Psoas muscle (tissue), 8 donors: ENCODE results near the gene PLA2G1B. TPM values are rescaled to one million over a fixed set of nuclear protein-coding genes. Genes with fewer than 3 reads are reported as not detected.
A peak's percentile ranks its signal among the peaks of the same experiment; 100 is the strongest.

ENCODE experiments used
- ATAC-seq, 4 donors: fragments of 200-7000 bp; cut with Tn5 transposase; one replicate each; pipeline ENCODE4 v1.9.1; 2020; ENCODE audit warnings: moderate library complexity in 3 of 4, mild to moderate bottlenecking in 2 of 4
- DNase-seq, 2 donors: peaks; one replicate each; pipeline ENCODE4 v3.0.0-alpha.2; 2020
- H3K27ac ChIP-seq: fragments of 200-600 bp; one replicate; pipeline ENCODE4 v1.8.0; 2022
- H3K27me3 ChIP-seq, 3 donors: fragments of 200-600 bp in 1 of 3; one replicate each; pipeline versions ENCODE4 v1.6.1 to v1.8.0; 2013 to 2022; ENCODE audit warnings: low read length in 2 of 3, mild to moderate bottlenecking in 2 of 3, moderate library complexity in 1 of 3; ENCODE audit not compliant: insufficient read depth in 3 of 3
- H3K36me3 ChIP-seq, 2 donors: fragments of 200-600 bp in 1 of 2; one replicate each; pipeline versions ENCODE4 v1.6.1 to v1.8.0; 2013 to 2022; ENCODE audit warnings: low read depth in 1 of 2, mild to moderate bottlenecking in 1 of 2, moderate library complexity in 1 of 2; ENCODE audit not compliant: insufficient read depth in 1 of 2
- H3K4me1 ChIP-seq: fragments of 200-600 bp; one replicate; pipeline ENCODE4 v1.8.0; 2022
- H3K4me3 ChIP-seq: fragments of 200-600 bp; one replicate; pipeline ENCODE4 v1.8.0; 2022; ENCODE audit warnings: mild to moderate bottlenecking
- H3K9me3 ChIP-seq: fragments of 200-600 bp; one replicate; pipeline ENCODE4 v1.8.0; 2022
- CTCF ChIP-seq: fragments of 200-600 bp; IDR thresholded peaks from one replicate; pipeline ENCODE4 v1.8.0; 2022; ENCODE audit warnings: antibody characterized with exemption
- WGBS, 3 donors: extraction: QIAGEN DNeasy Blood & Tissue Kit; methylation state at CpG; one replicate each; pipeline versions ENCODE4 v1.1.6 to v1.1.7; 2013; 5-methylcytosine and 5-hydroxymethylcytosine counted together
- intact Hi-C, 2 donors: fragments of 100-400 bp; cut with DNase I; formaldehyde crosslinking; loops; one replicate each; pipeline versions ENCODE4 v1.11.0 to v1.14.2; 2022
- polyA plus RNA-seq, 3 donors: library from polyadenylated mRNA; stranded (reverse); fragments of 200-250 nt; gene quantifications; one replicate each; pipeline ENCODE4 v1.2.3, GENCODE V29; 2013
- total RNA-seq, 4 donors: library from RNA; stranded (reverse); fragmentation: NEBNext Ultra II Directional in 2 of 4; extraction: Animal tissue kit (Norgen Biotek cat#: 25700) in 2 of 4; gene quantifications; one replicate each; pipeline versions ENCODE4 v1.2.1 to v1.2.4, GENCODE V29; 2021 to 2023
- donor health status: healthy with polysubstance abuse.
- donor health status: DM: no; HTN: no; CAD: no; lungs with moderate emphysema.
- donor health status: Bipolar disorder and iron deficiency.
- donor health status: healthy.
- donor health status: DM: yes; HTN: yes; CAD: no.
- donor health status: DM: no; HTN: no; CAD: no.
- donor health status: DM: no; HTN: no; CAD: no.
- donor health status: DM: yes; HTN: yes; CAD: no.

Gene PLA2G1B
- total and polyA plus RNA-seq, 7 donors = 0.39 to 1.0 (median 0.81) TPM; not detected in 4

- TF ChIP-seq CTCF = no peak
- Histone ChIP-seq H3K27me3 (peaks cover 0 to 4% (median 0%) of the 10 kb centered on the region in 3 donors), H3K4me3 (no peak overlapping the region), H3K27ac (no peak overlapping the region), H3K4me1 (no peaks in the 10 kb centered on the region), H3K9me3 (no peaks in the 10 kb centered on the region), H3K36me3 (no peaks in the 10 kb centered on the region)
- no peak for ATAC-seq
- intact Hi-C loops = no loop called here
- WGBS, 3 donors = 21 to 27% (median 22%) methylated on average over 3 of the region's 3 CpGs
- DNase-seq = no peak
Observed at GRCh38 chr12:120331390-120331789, 3.8 kb upstream of the PLA2G1B start.

- WGBS, 3 donors = 79 to 90% (median 84%) methylated on average over 4 of the region's 4 CpGs
- Histone ChIP-seq H3K9me3 (no peaks in the 10 kb centered on the region), H3K4me3 (no peak overlapping the region), H3K36me3 (no peaks in the 10 kb centered on the region), H3K27ac (no peak overlapping the region), H3K4me1 (no peaks in the 10 kb centered on the region), H3K27me3 (peaks cover 0 to 4% (median 0%) of the 10 kb centered on the region in 3 donors)
- no peak for DNase-seq
- no peak for TF ChIP-seq CTCF
- no peak for ATAC-seq
- intact Hi-C loops = loop anchor here in 1 of 2 donors (10.0 kb wide), 1 partner anchor 107 kb away; the partner anchor contains the start of gene COX6A1
Observed at GRCh38 chr12:120328228-120328627, 649 bp upstream of the PLA2G1B start.

- Histone ChIP-seq H3K4me3 (peak overlapping the region; percentile 77), H3K36me3 (no peaks in the 10 kb centered on the region), H3K4me1 (no peaks in the 10 kb centered on the region), H3K9me3 (no peaks in the 10 kb centered on the region), H3K27me3 (no peaks in the 10 kb centered on the region), H3K27ac (no peak overlapping the region)
- no peak for DNase-seq
- no peak for TF ChIP-seq CTCF
- intact Hi-C loops = loop anchor here (5.0 to 10.0 kb wide), 2 partner anchors 102 to 110 kb away; partner anchors contain the start of gene COX6A1 (in 1 of the 2)
- ATAC-seq = peak in 1 of 4 donors; percentile 12
- 41 to 51% (median 45%) methylated on average over 9 of the region's 9 CpGs for WGBS, 3 donors
Observed at GRCh38 chr12:120324841-120325417, 2.6 kb downstream of the PLA2G1B start.

- H3K36me3 ChIP-seq = no peaks in the 10 kb centered on the region
- DNase-seq (no peak), ATAC-seq (no peak)
- no peak overlapping the region for H3K4me3 ChIP-seq
- intact Hi-C loops = loop anchor here (5.0 to 10.0 kb wide), 2 partner anchors 104 to 111 kb away; partner anchors contain the start of gene COX6A1 (in 1 of the 2)
- no peaks in the 10 kb centered on the region for H3K4me1 ChIP-seq
- TF ChIP-seq CTCF = no peak
- H3K27me3 ChIP-seq = no peaks in the 10 kb centered on the region
- WGBS, 3 donors = 84 to 90% (median 89%) methylated on average over 2 of the region's 2 CpGs
- no peaks in the 10 kb centered on the region for H3K9me3 ChIP-seq
- H3K27ac ChIP-seq = no peak overlapping the region
Observed at GRCh38 chr12:120323772-120324171, 3.8 kb downstream of the PLA2G1B start.
